ENCODE data around the gene CHMP1B. TPM values are rescaled to one million over a fixed set of nuclear protein-coding genes. Genes with fewer than 3 reads are reported as not detected.

Gene CHMP1B
- total RNA-seq, 1 experiment from 2014 or later, result 38.7 TPM

GRCh38 chr18:11839556-11839955, 11.7 kb upstream of the CHMP1B start:
- Histone ChIP-seq H3K18ac (ENCODE audit: insufficient read length, low read depth, low read length) (no peak overlapping the region), H3K9ac (ENCODE audit: extremely low read depth, insufficient read length, low read length) (no peak overlapping the region), H3K4me1 (ENCODE audit: insufficient read depth, low read length) (no peaks in the 10 kb centered on the region; the same call in 1 of the 2 replicates), H2BK120ac (ENCODE audit: low read depth, low read length, poor library complexity, severe bottlenecking) (no peak overlapping the region), H2AK5ac (ENCODE audit: insufficient read length, low read length) (no peak overlapping the region), H3K9me3 (ENCODE audit: control insufficient read depth, low read depth, low read length) (no peaks in the 10 kb centered on the region), H2BK15ac (ENCODE audit: low read depth, low read length) (no peak overlapping the region), H3K79me1 (ENCODE audit: insufficient read depth, low read depth, low read length, poor library complexity, severe bottlenecking) (no peaks in the 10 kb centered on the region), H3K23me2 (ENCODE audit: insufficient read length, low read depth, low read length, poor library complexity, severe bottlenecking) (no peaks in the 10 kb centered on the region), H3K4me2 (ENCODE audit: insufficient read depth, insufficient read length, low read length) (no peak overlapping the region), H4K91ac (ENCODE audit: insufficient read length, low read depth, low read length) (no peak overlapping the region), H2BK20ac (ENCODE audit: low read depth, low read length, poor library complexity, severe bottlenecking) (no peak overlapping the region), H3K27me3 (ENCODE audit: insufficient read depth, low read length) (no peaks in the 10 kb centered on the region), H2BK12ac (ENCODE audit: insufficient read length, low read depth, low read length) (no peak overlapping the region), H3K23ac (ENCODE audit: insufficient read length, low read depth, low read length) (no peak overlapping the region), H2AFZ (ENCODE audit: low read length) (no peak overlapping the region), H3T11ph (ENCODE audit: low read length) (no peak overlapping the region), H3K56ac (ENCODE audit: insufficient read length, low read depth, low read length) (no peak overlapping the region), H3K4ac (ENCODE audit: low read depth, low read length) (no peak overlapping the region), H4K20me1 (ENCODE audit: control insufficient read depth, insufficient read depth, insufficient read length) (no peaks in the 10 kb centered on the region), H4K8ac (replicated peaks; ENCODE audit: insufficient read length, low read depth, low read length) (no peak overlapping the region), H2BK5ac (ENCODE audit: insufficient read length, low read length) (no peak overlapping the region), H3K27ac (ENCODE audit: insufficient read length, low read depth, low read length) (no peak overlapping the region), H3K79me2 (ENCODE audit: insufficient read depth, low read length) (no peaks in the 10 kb centered on the region), H3K14ac (ENCODE audit: insufficient read depth, low read length) (no peak overlapping the region), H4K5ac (ENCODE audit: insufficient read length, low read depth, low read length) (no peak overlapping the region)
- no CpG with 5 or more reads among the region's 6 CpGs for WGBS (ENCODE audit: extremely low coverage, insufficient read length, low lambda C conversion rate)
- H3K36me3 Mint-ChIP-seq (ENCODE audit: insufficient read depth in 1 of 3, low read depth in 3 of 3), result no peaks in the 10 kb centered on the region
- TF ChIP-seq CTCF (conservative IDR thresholded peaks at IDR 0.05), result no peak
- DNase-seq, result no peak
- H3K4me1 Mint-ChIP-seq, result peaks cover 8 to 12% of the 10 kb centered on the region in 2 experiments
- H3K27ac Mint-ChIP-seq, result no peak overlapping the region
- H3K27me3 Mint-ChIP-seq (ENCODE audit: low read depth), result no peaks in the 10 kb centered on the region
- no peaks in the 10 kb centered on the region for H3K9me3 Mint-ChIP-seq
- no peak overlapping the region for H3K4me3 Mint-ChIP-seq
